NB4 (cell line): ENCODE data around the gene ZCCHC14.
"Not testable (repeated sequence)": the region's sequence is repeated elsewhere in the genome, so short reads cannot be mapped to it uniquely, and the experiment has no call there.

Experiments used
- CTCF ChIP-seq: IDR thresholded peaks from one replicate; pipeline ENCODE4 v1.5.1; 2012; ENCODE audit warnings: low read depth, low read length
- MYC ChIP-seq: IDR thresholded peaks from 2 replicates; pipeline ENCODE4 v1.6.1; 2011; ENCODE audit warnings: low read depth, low read length
- POLR2A ChIP-seq: IDR thresholded peaks from 2 replicates; pipeline ENCODE4 v1.6.1; 2011; ENCODE audit warnings: mild to moderate bottlenecking; ENCODE audit not compliant: insufficient read length; ENCODE audit errors: extremely low read depth

- TF ChIP-seq CTCF, POLR2A, MYC: not testable (repeated sequence)
Observed at GRCh38 chr16:87509778-87510177, 17.0 kb upstream of the ZCCHC14 start.
